Measurements from ENCODE around the gene RBM14.

DNA sequence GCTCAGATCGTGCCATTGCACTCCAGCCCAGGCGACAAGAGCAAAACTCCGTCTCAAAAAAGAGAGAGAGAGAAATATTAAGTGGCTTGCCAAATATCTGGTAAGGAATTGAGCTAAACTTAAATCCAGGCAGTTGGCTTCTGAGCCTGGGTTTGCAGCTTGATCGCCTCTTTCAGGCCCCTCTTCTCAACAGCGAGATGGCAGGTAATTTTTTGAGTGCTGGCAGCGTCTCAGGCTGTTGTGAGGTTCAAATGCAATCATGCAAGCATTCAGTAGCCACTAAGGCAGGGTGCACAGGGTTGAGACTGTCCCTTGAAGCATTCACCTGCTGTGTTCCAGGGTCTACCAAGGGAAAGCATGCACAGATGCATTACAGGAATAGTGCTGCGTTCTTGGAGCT lies 47.4 kb upstream of the RBM14 start:
- TF ChIP-seq, protein P1, sequence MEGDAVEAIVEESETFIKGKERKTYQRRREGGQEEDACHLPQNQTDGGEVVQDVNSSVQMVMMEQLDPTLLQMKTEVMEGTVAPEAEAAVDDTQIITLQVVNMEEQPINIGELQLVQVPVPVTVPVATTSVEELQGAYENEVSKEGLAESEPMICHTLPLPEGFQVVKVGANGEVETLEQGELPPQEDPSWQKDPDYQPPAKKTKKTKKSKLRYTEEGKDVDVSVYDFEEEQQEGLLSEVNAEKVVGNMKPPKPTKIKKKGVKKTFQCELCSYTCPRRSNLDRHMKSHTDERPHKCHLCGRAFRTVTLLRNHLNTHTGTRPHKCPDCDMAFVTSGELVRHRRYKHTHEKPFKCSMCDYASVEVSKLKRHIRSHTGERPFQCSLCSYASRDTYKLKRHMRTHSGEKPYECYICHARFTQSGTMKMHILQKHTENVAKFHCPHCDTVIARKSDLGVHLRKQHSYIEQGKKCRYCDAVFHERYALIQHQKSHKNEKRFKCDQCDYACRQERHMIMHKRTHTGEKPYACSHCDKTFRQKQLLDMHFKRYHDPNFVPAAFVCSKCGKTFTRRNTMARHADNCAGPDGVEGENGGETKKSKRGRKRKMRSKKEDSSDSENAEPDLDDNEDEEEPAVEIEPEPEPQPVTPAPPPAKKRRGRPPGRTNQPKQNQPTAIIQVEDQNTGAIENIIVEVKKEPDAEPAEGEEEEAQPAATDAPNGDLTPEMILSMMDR (optimal IDR thresholded peaks at IDR 0.05 in 1 of 3, IDR thresholded peaks at IDR 0.05 in 1 of 3, conservative IDR thresholded peaks at IDR 0.05 in 1 of 3; ENCODE audit: extremely low read depth in 1 of 3, insufficient read depth in 2 of 3, low read length in 3 of 3): no peak
- no peak for TF ChIP-seq EZH2 (IDR thresholded peaks at IDR 0.05; ENCODE audit: low read length)

Measured in keratinocyte (primary cell).